ENCODE results near the gene RFC5.

DNA sequence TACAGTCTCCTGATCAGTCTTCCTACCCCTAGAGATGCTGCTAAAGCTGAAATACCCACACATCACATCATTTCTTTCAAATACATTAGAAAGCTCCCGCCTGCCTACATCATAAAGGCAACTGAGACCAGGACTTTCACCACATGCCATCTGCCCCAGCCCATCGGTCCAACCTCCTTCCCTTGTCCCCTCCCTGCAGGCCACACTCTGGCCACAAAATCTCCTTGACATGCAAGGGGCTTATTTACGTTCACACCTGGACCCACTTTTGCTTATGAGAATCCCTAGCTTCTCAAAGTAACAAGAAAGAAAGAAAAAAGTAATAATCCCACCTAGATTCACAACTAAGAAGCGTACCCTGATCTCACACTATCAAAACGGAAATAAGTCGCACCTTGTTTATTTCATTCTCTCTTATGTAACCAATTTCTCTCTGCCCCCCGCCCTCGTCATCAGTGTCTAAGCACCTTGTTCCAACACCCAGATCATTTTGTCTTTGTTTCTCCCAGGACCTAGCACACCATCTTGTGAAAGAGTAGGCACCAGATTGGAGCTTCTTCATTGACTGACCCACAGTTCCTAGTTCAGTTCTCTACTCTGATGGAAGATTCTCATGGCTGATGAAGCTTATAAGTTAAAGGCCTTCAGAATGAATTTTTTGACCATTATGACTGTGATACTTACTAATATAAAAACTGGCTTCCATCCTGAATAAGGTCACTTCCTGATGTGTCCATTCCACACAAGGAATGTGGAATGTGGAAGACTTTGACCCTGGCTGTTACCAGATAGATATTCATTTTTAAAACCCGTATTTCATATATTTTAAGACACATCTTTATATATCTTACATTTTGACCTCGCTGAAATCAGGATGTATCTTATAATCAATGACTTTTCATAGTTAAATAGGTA is 36.8 kb downstream of the RFC5 start:
- TF ChIP-seq POLR2A (IDR thresholded peaks at IDR 0.05), result no peak
- TF ChIP-seq, protein P1, sequence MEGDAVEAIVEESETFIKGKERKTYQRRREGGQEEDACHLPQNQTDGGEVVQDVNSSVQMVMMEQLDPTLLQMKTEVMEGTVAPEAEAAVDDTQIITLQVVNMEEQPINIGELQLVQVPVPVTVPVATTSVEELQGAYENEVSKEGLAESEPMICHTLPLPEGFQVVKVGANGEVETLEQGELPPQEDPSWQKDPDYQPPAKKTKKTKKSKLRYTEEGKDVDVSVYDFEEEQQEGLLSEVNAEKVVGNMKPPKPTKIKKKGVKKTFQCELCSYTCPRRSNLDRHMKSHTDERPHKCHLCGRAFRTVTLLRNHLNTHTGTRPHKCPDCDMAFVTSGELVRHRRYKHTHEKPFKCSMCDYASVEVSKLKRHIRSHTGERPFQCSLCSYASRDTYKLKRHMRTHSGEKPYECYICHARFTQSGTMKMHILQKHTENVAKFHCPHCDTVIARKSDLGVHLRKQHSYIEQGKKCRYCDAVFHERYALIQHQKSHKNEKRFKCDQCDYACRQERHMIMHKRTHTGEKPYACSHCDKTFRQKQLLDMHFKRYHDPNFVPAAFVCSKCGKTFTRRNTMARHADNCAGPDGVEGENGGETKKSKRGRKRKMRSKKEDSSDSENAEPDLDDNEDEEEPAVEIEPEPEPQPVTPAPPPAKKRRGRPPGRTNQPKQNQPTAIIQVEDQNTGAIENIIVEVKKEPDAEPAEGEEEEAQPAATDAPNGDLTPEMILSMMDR (IDR thresholded peaks at IDR 0.05), result no peak

Data from vagina (tissue), 2 donors.